OCI-LY1 (cell line): ENCODE data around the gene OR2J3.
"Not testable (repeated sequence)": the region's sequence is repeated elsewhere in the genome, so short reads cannot be mapped to it uniquely, and the experiment has no call there.

ENCODE experiments used
- H2AFZ ChIP-seq: fragments of 200-600 bp; sonication (generic), shearing (Covaris generic); 2 replicates; pipeline ENCODE4 v1.6.0; 2014; ENCODE audit warnings: antibody characterized with exemption, mild to moderate bottlenecking, low read length
- H3F3A ChIP-seq: fragments of 200-600 bp; sonication (generic), shearing (Covaris generic); 2 replicates; pipeline ENCODE4 v1.6.0; 2014; ENCODE audit warnings: mild to moderate bottlenecking, antibody characterized with exemption, low read length, moderate library complexity; ENCODE audit not compliant: insufficient read depth
- H3K27ac ChIP-seq: fragments of 200-600 bp; sonication (generic); 2 replicates; pipeline ENCODE4 v1.5.1; 2014; ENCODE audit warnings: low read length, mixed run types, mild to moderate bottlenecking, low read depth; ENCODE audit not compliant: poor library complexity, severe bottlenecking
- H3K27me3 ChIP-seq: fragments of 200-600 bp; sonication (generic); 2 replicates; pipeline ENCODE4 v1.6.0; 2014; ENCODE audit warnings: antibody characterized with exemption, mild to moderate bottlenecking, low read length, moderate library complexity; ENCODE audit not compliant: insufficient read depth
- H3K36me3 ChIP-seq: fragments of 200-600 bp; sonication (generic); 2 replicates; pipeline ENCODE4 v1.6.1; 2014; ENCODE audit warnings: mild to moderate bottlenecking, antibody characterized with exemption, low read length, moderate library complexity, mixed read lengths; ENCODE audit not compliant: insufficient read depth
- H3K4me1 ChIP-seq: fragments of 200-600 bp; sonication (generic); 2 replicates; pipeline ENCODE4 v1.5.1; 2014; ENCODE audit warnings: mild to moderate bottlenecking, low read length, moderate library complexity; ENCODE audit not compliant: insufficient read depth, severe bottlenecking
- H3K4me2 ChIP-seq: fragments of 200-600 bp; sonication (generic), shearing (Covaris generic); 2 replicates; pipeline ENCODE4 v1.6.1; 2014; ENCODE audit warnings: low read length
- H3K4me3 ChIP-seq: fragments of 200-600 bp; sonication (generic); 2 replicates; pipeline ENCODE4 v1.5.1; 2014; ENCODE audit warnings: low read length, low read depth, mild to moderate bottlenecking, mixed read lengths; ENCODE audit not compliant: poor library complexity, severe bottlenecking
- H3K79me2 ChIP-seq: fragments of 200-600 bp; shearing (Covaris generic); 2 replicates; pipeline ENCODE4 v1.6.1; 2016; ENCODE audit warnings: mixed run types, low read length, mixed read lengths; ENCODE audit not compliant: insufficient read depth
- H3K9ac ChIP-seq: fragments of 200-600 bp; sonication (generic), shearing (Covaris generic); 2 replicates; pipeline ENCODE4 v1.6.1; 2014; ENCODE audit warnings: mild to moderate bottlenecking, low read length, mixed read lengths
- H3K9me2 ChIP-seq: fragments of 200-600 bp; sonication (generic), shearing (Covaris generic); 2 replicates; pipeline ENCODE4 v1.6.1; 2014; ENCODE audit warnings: low read depth, mild to moderate bottlenecking, low read length, mixed read lengths
- H3K9me3 ChIP-seq: fragments of 200-600 bp; shearing (Covaris generic); 2 replicates; pipeline ENCODE4 v1.6.1; 2014; ENCODE audit warnings: low read length, mixed read lengths
- H4K20me1 ChIP-seq: fragments of 200-600 bp; sonication (generic), shearing (Covaris generic); 2 replicates; pipeline ENCODE4 v1.6.0; 2016; ENCODE audit warnings: mild to moderate bottlenecking, low read length; ENCODE audit not compliant: insufficient read depth
- CTCF ChIP-seq: fragments of 200-600 bp; sonication (generic), shearing (Covaris generic); IDR thresholded peaks from 2 replicates; pipeline ENCODE4 v1.5.1; 2017; ENCODE audit warnings: mild to moderate bottlenecking, antibody characterized with exemption, low read length, moderate library complexity, mixed read lengths
- EZH2 ChIP-seq: fragments of 200-600 bp; sonication (generic), shearing (Covaris generic); IDR thresholded peaks from 2 replicates; pipeline ENCODE4 v1.8.0; 2017; ENCODE audit warnings: borderline replicate concordance, mixed run types, mild to moderate bottlenecking, antibody characterized with exemption, low read length, moderate library complexity, mixed read lengths

The OR2J3 gene

GRCh38 chr6:29153083-29153482 is 45.2 kb downstream of the OR2J3 start:
- H3K9me3 ChIP-seq, result no peaks in the 10 kb centered on the region

GRCh38 chr6:29155182-29155581 is 47.3 kb downstream of the OR2J3 start:
- H3K9me2 ChIP-seq, H3F3A ChIP-seq, H3K27ac ChIP-seq, H4K20me1 ChIP-seq, H3K4me3 ChIP-seq, H3K9me3 ChIP-seq, H3K9ac ChIP-seq, H3K4me1 ChIP-seq, H2AFZ ChIP-seq, H3K27me3 ChIP-seq, H3K36me3 ChIP-seq, H3K4me2 ChIP-seq, H3K79me2 ChIP-seq: not testable (repeated sequence)

More at GRCh38 chr6:29153083-29153482, 45.2 kb downstream of the OR2J3 start:
- no peaks in the 10 kb centered on the region for H3K9me2 ChIP-seq
- H3K9ac ChIP-seq, result no peak overlapping the region
- TF ChIP-seq CTCF (no peak), EZH2 (no peak)
- no peak overlapping the region for H3K4me3 ChIP-seq
- H3F3A ChIP-seq, result no peaks in the 10 kb centered on the region
- H3K4me1 ChIP-seq, result no peaks in the 10 kb centered on the region
- no peaks in the 10 kb centered on the region for H3K27me3 ChIP-seq
- no peak overlapping the region for H3K4me2 ChIP-seq
- H3K36me3 ChIP-seq, result no peaks in the 10 kb centered on the region
- no peaks in the 10 kb centered on the region for H4K20me1 ChIP-seq
- no peak overlapping the region for H3K27ac ChIP-seq
- H3K79me2 ChIP-seq, result no peaks in the 10 kb centered on the region
- no peak overlapping the region for H2AFZ ChIP-seq

GRCh38 chr6:29159922-29160321 is 52.1 kb downstream of the OR2J3 start:
- H3K27me3 ChIP-seq, H3K79me2 ChIP-seq, H3K4me3 ChIP-seq, H3K9me2 ChIP-seq, H3K9me3 ChIP-seq, H3K4me2 ChIP-seq, H3K9ac ChIP-seq, H4K20me1 ChIP-seq, H3F3A ChIP-seq, H2AFZ ChIP-seq, H3K36me3 ChIP-seq, H3K27ac ChIP-seq, H3K4me1 ChIP-seq: not testable (repeated sequence)
